ENCODE measurements around the gene MICAL3.

MICAL3 gene

DNA sequence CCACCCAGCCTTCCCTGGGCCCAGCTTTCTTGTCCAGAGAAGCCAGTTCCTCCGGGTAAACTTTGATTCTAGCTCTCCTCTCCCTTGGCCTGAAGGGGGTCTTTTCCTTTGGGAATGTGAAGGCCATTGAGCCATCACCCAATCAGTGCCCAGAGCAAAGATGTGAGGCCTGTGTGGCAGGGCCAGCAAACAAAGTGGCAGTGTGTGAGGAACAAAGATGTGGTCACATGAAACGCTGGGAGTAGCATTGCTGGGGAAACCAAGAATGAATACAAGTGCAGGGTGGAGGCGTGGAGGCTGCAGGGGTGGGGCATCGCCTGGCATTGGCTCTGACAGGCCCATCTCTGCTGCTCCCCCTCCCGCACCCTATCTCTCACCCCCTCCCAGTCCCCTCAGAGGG, 158.2 kb downstream of the MICAL3 start:
- TF ChIP-seq NFRKB (IDR thresholded peaks at IDR 0.05), result no peak
- TF ChIP-seq ELF4 (IDR thresholded peaks at IDR 0.05), result no peak
- TF ChIP-seq HDGF (IDR thresholded peaks at IDR 0.05; ENCODE audit: borderline replicate concordance), result no peak
- no peak for TF ChIP-seq FOXA1 (IDR thresholded peaks at IDR 0.05)
- no peak for TF ChIP-seq BHLHE40 (IDR thresholded peaks at IDR 0.05; ENCODE audit: borderline replicate concordance)
- no peak for TF ChIP-seq CTBP1 (IDR thresholded peaks at IDR 0.05; ENCODE audit: borderline replicate concordance)
- no peak for TF ChIP-seq FOXK2 (IDR thresholded peaks at IDR 0.05)
- TF ChIP-seq ZNF384 (IDR thresholded peaks at IDR 0.05), result no peak
- no peak for TF ChIP-seq SP1 (IDR thresholded peaks at IDR 0.05)
- TF ChIP-seq LEF1 (IDR thresholded peaks at IDR 0.05; ENCODE audit: borderline replicate concordance), result no peak
- no peak for TF ChIP-seq ARNT (IDR thresholded peaks at IDR 0.05)
- no peak for TF ChIP-seq SUZ12 (IDR thresholded peaks at IDR 0.05)
- TF ChIP-seq L3MBTL2 (conservative IDR thresholded peaks at IDR 0.05), result no peak
- TF ChIP-seq TARDBP (IDR thresholded peaks at IDR 0.05), result no peak
- TF ChIP-seq, protein P1, sequence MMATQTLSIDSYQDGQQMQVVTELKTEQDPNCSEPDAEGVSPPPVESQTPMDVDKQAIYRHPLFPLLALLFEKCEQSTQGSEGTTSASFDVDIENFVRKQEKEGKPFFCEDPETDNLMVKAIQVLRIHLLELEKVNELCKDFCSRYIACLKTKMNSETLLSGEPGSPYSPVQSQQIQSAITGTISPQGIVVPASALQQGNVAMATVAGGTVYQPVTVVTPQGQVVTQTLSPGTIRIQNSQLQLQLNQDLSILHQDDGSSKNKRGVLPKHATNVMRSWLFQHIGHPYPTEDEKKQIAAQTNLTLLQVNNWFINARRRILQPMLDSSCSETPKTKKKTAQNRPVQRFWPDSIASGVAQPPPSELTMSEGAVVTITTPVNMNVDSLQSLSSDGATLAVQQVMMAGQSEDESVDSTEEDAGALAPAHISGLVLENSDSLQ (IDR thresholded peaks at IDR 0.05), result no peak
- ChIA-PET POLR2A (no interaction called here), CTCF (no interaction called here)
- no peak for DNase-seq (ENCODE audit: extremely low spot score)

DNA sequence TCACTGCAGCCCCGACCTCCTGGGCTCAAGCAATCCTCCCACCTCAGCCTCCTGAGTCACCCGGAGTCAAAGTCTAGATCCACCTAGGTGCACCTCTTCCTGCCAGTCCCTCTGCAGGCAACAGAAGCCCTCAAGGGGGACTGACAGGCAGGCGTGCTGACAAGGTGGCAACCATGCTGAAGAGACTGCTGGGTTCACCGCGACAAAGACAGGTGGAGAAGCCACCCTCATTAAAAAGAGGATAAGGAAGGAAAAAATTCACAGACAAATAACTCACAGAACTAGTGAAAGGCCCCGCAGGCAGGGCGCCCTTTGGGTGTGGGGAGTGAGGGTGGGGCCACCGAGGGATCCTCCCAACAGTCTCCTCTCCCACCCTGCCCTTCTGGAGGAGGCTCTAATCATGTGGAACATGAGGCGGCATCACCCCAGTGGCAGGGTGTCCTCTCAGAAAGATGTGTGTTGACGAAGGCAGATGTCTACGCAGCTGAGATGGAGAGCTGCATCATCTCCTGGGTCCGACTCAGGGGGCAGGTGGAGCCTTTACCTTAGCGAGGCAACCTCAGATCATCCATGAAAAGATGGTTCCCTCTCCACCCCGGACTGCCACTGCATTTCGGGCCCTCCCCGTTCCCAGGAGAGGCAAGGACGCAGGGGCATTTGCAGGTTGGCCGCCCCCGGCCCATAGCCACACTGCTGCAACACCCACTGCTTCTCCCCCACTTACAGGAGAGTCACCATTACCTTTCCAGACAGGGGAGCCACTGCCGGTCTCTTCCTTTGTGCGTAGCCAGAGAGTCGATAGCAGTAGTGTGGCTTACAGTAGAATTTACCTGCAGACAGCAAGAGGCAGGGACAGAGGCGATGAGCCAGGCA, 158.9 kb downstream of the MICAL3 start:
- DNase-seq (ENCODE audit: extremely low spot score), result no peak
- TF ChIP-seq ELF4 (IDR thresholded peaks at IDR 0.05) (no peak), SUZ12 (IDR thresholded peaks at IDR 0.05) (no peak), FOXA1 (IDR thresholded peaks at IDR 0.05) (no peak), TARDBP (IDR thresholded peaks at IDR 0.05) (no peak), ZNF384 (IDR thresholded peaks at IDR 0.05) (no peak)
- ChIA-PET POLR2A (no interaction called here), CTCF (no interaction called here)

DNA sequence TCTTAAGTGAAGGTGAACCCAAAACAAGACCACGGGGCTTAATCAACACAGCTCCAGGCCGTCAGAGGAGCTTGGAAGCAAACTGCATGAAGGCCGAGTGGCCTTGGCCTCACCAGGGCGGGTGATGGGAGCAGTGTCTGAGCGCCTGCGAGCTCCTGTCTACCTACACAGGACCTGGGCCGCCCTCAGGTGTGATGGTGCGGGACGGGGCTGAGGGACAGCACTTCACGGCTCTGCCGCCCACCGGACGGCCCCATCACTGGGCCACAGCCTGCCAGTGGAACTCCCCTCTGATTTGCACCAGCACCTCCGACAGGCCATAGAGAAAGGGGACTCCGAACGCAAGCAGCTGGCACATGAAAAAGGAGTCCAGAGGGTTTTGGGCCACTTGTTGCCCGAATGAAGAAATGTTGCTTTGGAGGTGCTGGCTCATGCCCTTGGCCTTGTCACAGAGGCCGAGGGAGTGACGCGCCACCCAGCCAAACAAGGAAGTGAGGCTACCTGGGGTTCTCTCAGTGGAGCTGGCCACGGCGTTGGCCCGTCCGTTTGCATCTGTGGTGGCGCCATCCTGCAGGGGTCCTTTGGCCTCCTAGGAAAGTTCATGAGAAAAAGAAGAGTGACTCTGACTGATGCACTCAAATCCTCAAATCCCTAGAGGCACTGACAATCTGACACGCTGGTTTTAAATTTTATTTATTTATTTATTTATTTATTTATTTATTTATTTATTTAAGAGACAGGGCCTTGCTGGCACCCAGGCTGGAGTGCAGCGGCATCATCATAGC, 159.8 kb downstream of the MICAL3 start:
- ChIA-PET POLR2A (no interaction called here), CTCF (no interaction called here)
- no peak for DNase-seq (ENCODE audit: extremely low spot score)
- TF ChIP-seq ZNF384 (IDR thresholded peaks at IDR 0.05) (no peak), CTBP1 (IDR thresholded peaks at IDR 0.05; ENCODE audit: borderline replicate concordance) (no peak), SUZ12 (IDR thresholded peaks at IDR 0.05) (no peak), FOXA1 (IDR thresholded peaks at IDR 0.05) (no peak), FOXK2 (IDR thresholded peaks at IDR 0.05) (no peak), FOXM1 (IDR thresholded peaks at IDR 0.05; ENCODE audit: borderline replicate concordance) (no peak), ELF4 (IDR thresholded peaks at IDR 0.05) (no peak), LEF1 (IDR thresholded peaks at IDR 0.05; ENCODE audit: borderline replicate concordance) (no peak), ARNT (IDR thresholded peaks at IDR 0.05) (no peak), NFRKB (IDR thresholded peaks at IDR 0.05) (no peak), TARDBP (IDR thresholded peaks at IDR 0.05) (no peak), L3MBTL2 (conservative IDR thresholded peaks at IDR 0.05) (no peak), HDGF (IDR thresholded peaks at IDR 0.05; ENCODE audit: borderline replicate concordance) (no peak), SP1 (IDR thresholded peaks at IDR 0.05) (no peak), BHLHE40 (IDR thresholded peaks at IDR 0.05; ENCODE audit: borderline replicate concordance) (no peak)
- TF ChIP-seq, protein P1 (IDR thresholded peaks at IDR 0.05), result no peak

DNA sequence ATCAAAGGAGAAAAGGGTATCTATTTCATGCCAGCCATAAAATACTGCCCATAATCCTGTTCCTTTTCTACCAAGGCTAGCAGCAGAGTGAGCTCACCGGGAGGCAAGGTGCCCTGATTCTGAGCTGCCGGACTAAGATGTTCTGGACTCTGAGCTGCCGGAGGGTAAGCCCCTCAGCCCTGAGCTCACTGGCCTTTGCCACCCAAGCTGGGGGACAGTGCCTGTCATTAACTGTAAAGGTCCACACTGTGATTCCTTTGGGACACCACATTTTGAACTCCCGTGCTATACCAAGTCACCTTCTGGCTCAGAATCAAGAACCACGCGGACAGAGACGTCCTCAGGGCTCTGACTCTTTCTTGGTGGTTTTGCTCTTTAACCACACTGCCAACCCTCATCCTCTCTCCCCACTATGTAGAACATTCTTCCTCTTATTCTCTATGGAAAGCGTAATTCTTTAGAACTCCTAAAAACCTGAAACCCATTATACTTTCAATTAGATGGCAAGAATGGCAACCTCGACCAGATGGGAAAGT, 161.6 kb downstream of the MICAL3 start:
- CTCF ChIA-PET, result no interaction called here

DNA sequence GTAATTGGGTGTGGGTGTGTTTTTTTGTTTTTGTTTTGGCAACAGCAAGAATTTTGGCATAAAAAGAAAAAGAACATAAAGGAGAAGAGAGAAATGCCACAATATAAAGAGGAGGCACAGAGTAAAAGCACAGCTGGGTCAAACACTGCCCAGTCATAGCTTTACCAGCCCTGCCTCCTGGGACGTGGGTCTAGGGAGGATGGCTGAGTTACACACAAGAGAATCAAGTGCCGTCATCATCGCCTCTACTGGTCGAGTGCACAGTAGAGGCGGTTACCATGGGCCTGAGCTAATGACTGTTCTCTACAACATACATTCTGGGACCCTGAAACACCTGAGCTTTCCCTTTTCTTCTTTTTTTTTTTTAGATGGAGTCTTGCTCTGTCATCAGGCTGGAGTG, 162.5 kb downstream of the MICAL3 start:
- TF ChIP-seq ZNF384 (IDR thresholded peaks at IDR 0.05) (no peak), TARDBP (IDR thresholded peaks at IDR 0.05) (no peak), HDGF (IDR thresholded peaks at IDR 0.05; ENCODE audit: borderline replicate concordance) (no peak), ARNT (IDR thresholded peaks at IDR 0.05) (no peak), FOXA1 (IDR thresholded peaks at IDR 0.05) (no peak), LEF1 (IDR thresholded peaks at IDR 0.05; ENCODE audit: borderline replicate concordance) (no peak), L3MBTL2 (conservative IDR thresholded peaks at IDR 0.05) (no peak), SUZ12 (IDR thresholded peaks at IDR 0.05) (no peak), SP1 (IDR thresholded peaks at IDR 0.05) (no peak), BHLHE40 (IDR thresholded peaks at IDR 0.05; ENCODE audit: borderline replicate concordance) (no peak), FOXK2 (IDR thresholded peaks at IDR 0.05) (no peak), FOXM1 (IDR thresholded peaks at IDR 0.05; ENCODE audit: borderline replicate concordance) (no peak), ELF4 (IDR thresholded peaks at IDR 0.05) (no peak), CTBP1 (IDR thresholded peaks at IDR 0.05; ENCODE audit: borderline replicate concordance) (no peak), NFRKB (IDR thresholded peaks at IDR 0.05) (no peak)
- TF ChIP-seq, protein P1 (IDR thresholded peaks at IDR 0.05), result no peak
- CTCF ChIA-PET, result no interaction called here
- POLR2A ChIA-PET, result no interaction called here
- DNase-seq (ENCODE audit: extremely low spot score), result no peak

More for the DNA sequence above, 161.6 kb downstream of the MICAL3 start:
- TF ChIP-seq BHLHE40 (IDR thresholded peaks at IDR 0.05; ENCODE audit: borderline replicate concordance), result no peak
- POLR2A ChIA-PET, result no interaction called here
- no peak for DNase-seq (ENCODE audit: extremely low spot score)
